NCI-H460 (cell line): ENCODE results near the gene MAP7D1. TPM values are rescaled to one million over a fixed set of nuclear protein-coding genes. Genes with fewer than 3 reads are reported as not detected.
"Not testable (repeated sequence)": the region's sequence is repeated elsewhere in the genome, so short reads cannot be mapped to it uniquely, and the experiment has no call there.

Source experiments
- DNase-seq: peaks from one replicate; pipeline ENCODE4 v3.0.0-alpha.2; 2016; ENCODE audit warnings: low read depth; ENCODE audit errors: extremely low read depth
- small RNA-seq, 2 experiments: library from RNA; depleted of rRNA; stranded (forward); fragments of <200 nt; gene quantifications; one replicate each; pipeline ENCODE3, GENCODE V24; 2014
- total RNA-seq: library from RNA; depleted of rRNA; stranded (reverse); fragments of >200 nt; shearing (Covaris generic); gene quantifications from 2 replicates; pipeline ENCODE4 v1.2.3, GENCODE V29; 2014; rRNA removed

The MAP7D1 gene
- total RNA-seq, 1 experiment from 2014 or later: 33.7 TPM

- DNase-seq: peak; percentile 64
Measured at GRCh38 chr1:36224537-36225282, 68.8 kb downstream of the MAP7D1 start.

- no peak for DNase-seq
Measured at GRCh38 chr1:36225283-36225899, 69.4 kb downstream of the MAP7D1 start.

GRCh38 chr1:36230279-36230678, 74.3 kb downstream of the MAP7D1 start:
- not testable (repeated sequence) for DNase-seq

Small RNA genes lying within 50 kb of the gene (small RNA-seq; reads per million reads assigned to genes)
- 0 reads per million in 2 experiments for gene RN7SL131P

Other genes starting within 250 kb of the MAP7D1 start
- 7.5 and 11.9 TPM in 2 replicates for gene AGO3, start 225.1 kb upstream of the MAP7D1 start, total RNA-seq
- gene TEKT2, start 72.1 kb upstream of the MAP7D1 start, total RNA-seq: not detected in 2 replicates
- 16.7 and 21.5 TPM in 2 replicates for gene ADPRS, start 67.3 kb upstream of the MAP7D1 start, total RNA-seq
- 0.12 and 0.20 TPM in 2 replicates for gene COL8A2, start 30.9 kb upstream of the MAP7D1 start, total RNA-seq
- 54.7 and 62.9 TPM in 2 replicates for gene TRAPPC3, start 6.7 kb upstream of the MAP7D1 start, total RNA-seq
- gene THRAP3, start 68.3 kb downstream of the MAP7D1 start, total RNA-seq: 59.9 and 67.7 TPM in 2 replicates
- 1.3 and 1.5 TPM in 2 replicates for gene SH3D21, start 150.2 kb downstream of the MAP7D1 start, total RNA-seq
- gene EVA1B, start 167.5 kb downstream of the MAP7D1 start, total RNA-seq: 1.6 and 2.9 TPM in 2 replicates
- 12.2 and 12.5 TPM in 2 replicates for gene STK40, start 229.8 kb downstream of the MAP7D1 start, total RNA-seq
- gene LSM10, start 241.7 kb downstream of the MAP7D1 start, total RNA-seq: 10.8 and 12.8 TPM in 2 replicates